Left lung (tissue), 14 donors: ENCODE data around the gene SERPINB4. TPM values are rescaled to one million over a fixed set of nuclear protein-coding genes. Genes with fewer than 3 reads are reported as not detected.
"Not testable (repeated sequence)": the region's sequence is repeated elsewhere in the genome, so short reads cannot be mapped to it uniquely, and the experiment has no call there.

Experiments
- ATAC-seq: fragments of 200-7000 bp; cut with Tn5 transposase; one replicate; pipeline ENCODE4 v1.9.1; 2020; ENCODE audit warnings: moderate library complexity
- DNase-seq, 4 donors: peaks; one replicate each; pipeline ENCODE4 v3.0.0-alpha.2; 2013 to 2020
- H3K27ac ChIP-seq, 2 donors: fragments of 200-600 bp; sonication (generic) in 1 of 2; one replicate each; pipeline versions ENCODE4 v1.5.0 to v1.8.0; 2020 to 2021
- H3K27me3 ChIP-seq, 2 donors: fragments of 200-600 bp; sonication (generic) in 1 of 2; one replicate each; pipeline versions ENCODE4 v1.5.0 to v1.8.0; 2020 to 2021
- H3K36me3 ChIP-seq, 2 donors: fragments of 200-600 bp; sonication (generic) in 1 of 2; one replicate each; pipeline versions ENCODE4 v1.5.0 to v1.8.0; 2020 to 2021
- H3K4me1 ChIP-seq, 2 donors: fragments of 200-600 bp; one replicate each; pipeline ENCODE4 v1.8.0; 2021
- H3K4me3 ChIP-seq, 2 donors: fragments of 200-600 bp; sonication (generic) in 1 of 2; one replicate each; pipeline versions ENCODE4 v1.5.0 to v1.8.0; 2020 to 2021; ENCODE audit warnings: mild to moderate bottlenecking in 1 of 2
- H3K9me3 ChIP-seq, 2 donors: fragments of 200-600 bp; sonication (generic) in 1 of 2; one replicate each; pipeline versions ENCODE4 v1.5.0 to v1.8.0; 2020 to 2021
- CTCF ChIP-seq, 2 donors: fragments of 200-600 bp; sonication (generic) in 1 of 2; IDR thresholded peaks; one replicate each; pipeline versions ENCODE4 v1.5.0 to v1.8.0; 2021; ENCODE audit warnings: antibody characterized with exemption in 2 of 2
- intact Hi-C, 2 donors: fragments of 100-400 bp; cut with DNase I; formaldehyde crosslinking; loops; one replicate each; pipeline versions ENCODE4 v1.11.2 to v1.14.2; 2022
- long read RNA-seq, 12 donors: library from polyadenylated mRNA in 2 of 12; unstranded in 2 of 12; transcript quantifications; one replicate each; pipeline ENCODE4 v2.0.0 and lab custom pipeline, GENCODE V29; 2019 to 2026
- polyA plus RNA-seq, 6 donors: library from polyadenylated mRNA; unstranded; fragments of 120-200 nt; gene quantifications; one replicate each; pipeline ENCODE4 v1.2.1, GENCODE V29; 2013; ENCODE audit not compliant: insufficient read length in 6 of 6
- total RNA-seq, 2 donors: library from RNA; stranded (reverse); fragmentation: NEBNext Ultra II Directional; extraction: Animal tissue kit (Norgen Biotek cat#: 25700); gene quantifications; one replicate each; pipeline ENCODE4 v1.2.1, GENCODE V29; 2021
- donor health status: DM: no; HTN: yes; CAD: no.
- donor health status: DM: no; HTN: no; CAD: no.

SERPINB4 gene
- total RNA-seq (under 1 TPM in 1 of 2 donors, not detected in 1; 0.42 TPM), polyA plus RNA-seq (not detected)
- long read RNA-seq, donor 1: 0 reads
- long read RNA-seq, donor 2: 0 reads
- long read RNA-seq, donor 3: 0 reads
- long read RNA-seq, donor 4: 0 reads
- long read RNA-seq, donor 5: 0 reads
- long read RNA-seq, donor 6: 0 reads
- long read RNA-seq, donor 7: 0 reads
- long read RNA-seq, donor 8: 0 reads
- long read RNA-seq, donor 9: 0 reads
- long read RNA-seq, donor 10: 0 reads
- long read RNA-seq, donor 11: 0 reads
- long read RNA-seq, donor 12: 0 reads

DNA sequence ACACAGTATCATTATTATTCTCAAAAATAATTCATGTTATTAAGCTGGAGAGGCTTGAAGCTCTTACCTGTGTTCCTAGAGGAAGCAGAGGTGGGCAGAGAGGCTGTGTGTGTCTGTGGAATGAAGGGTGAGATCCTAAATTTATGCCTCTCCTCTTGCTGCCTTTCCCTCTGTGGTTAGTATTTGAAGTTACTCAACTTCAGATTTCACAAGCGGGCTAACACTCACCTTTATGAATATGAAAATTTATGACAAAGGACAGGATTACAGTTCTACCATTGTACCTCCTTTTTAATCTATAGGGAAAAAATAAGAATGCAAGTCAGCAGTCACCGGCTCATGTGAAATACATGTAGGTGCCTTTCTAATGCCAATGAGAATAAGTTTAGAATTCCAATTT is at the start of gene SERPINB4:
Gene SERPINB4 (minus strand): TSS at position 115 of the 400 bp plus-strand sequence. CDS start 679 bp downstream, outside the sequence.
- H3K4me3 ChIP-seq, intact Hi-C loops, H3K9me3 ChIP-seq, ATAC-seq, H3K36me3 ChIP-seq, H3K27me3 ChIP-seq, H3K27ac ChIP-seq, DNase-seq, H3K4me1 ChIP-seq: not testable (repeated sequence)

- no peak for TF ChIP-seq CTCF (IDR thresholded peaks at IDR 0.05)
- DNase-seq (no peak), ATAC-seq (no peak)
- Histone ChIP-seq H3K36me3 (no peaks in the 10 kb centered on the region), H3K27ac (no peak overlapping the region), H3K27me3 (no peaks in the 10 kb centered on the region), H3K4me1 (no peaks in the 10 kb centered on the region), H3K4me3 (no peak overlapping the region), H3K9me3 (peaks cover 0 to 4% of the 10 kb centered on the region in 2 donors)
- intact Hi-C loops: no loop called here
Measured at GRCh38 chr18:63689064-63689463, 45.0 kb upstream of the SERPINB4 start.

DNA sequence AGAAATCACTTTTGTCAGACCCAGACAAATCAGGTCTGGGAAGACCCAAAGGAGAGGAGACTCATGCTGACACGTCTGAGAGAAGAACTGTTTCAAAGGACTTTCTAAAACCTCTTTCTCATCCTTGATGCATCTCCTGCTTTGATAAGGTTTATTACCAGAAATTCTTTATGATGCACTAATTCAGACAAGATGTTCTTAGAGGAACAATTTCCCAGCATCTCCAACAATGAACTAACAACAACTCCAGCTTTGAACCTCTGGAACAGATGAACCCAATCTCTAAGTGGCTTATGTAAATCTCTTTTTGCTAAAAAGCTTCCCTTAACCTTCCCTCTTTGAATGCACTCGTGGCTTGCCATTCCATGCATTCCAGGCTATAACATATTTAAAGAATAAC is 42.8 kb upstream of the SERPINB4 start:
- Histone ChIP-seq H3K36me3 (no peaks in the 10 kb centered on the region), H3K27me3 (no peaks in the 10 kb centered on the region), H3K4me1 (no peaks in the 10 kb centered on the region), H3K9me3 (peaks cover 0 to 4% of the 10 kb centered on the region in 2 donors), H3K4me3 (no peak overlapping the region), H3K27ac (no peak overlapping the region)
- DNase-seq (no peak), ATAC-seq (no peak)
- intact Hi-C loops: no loop called here
- no peak for TF ChIP-seq CTCF (IDR thresholded peaks at IDR 0.05)

DNA sequence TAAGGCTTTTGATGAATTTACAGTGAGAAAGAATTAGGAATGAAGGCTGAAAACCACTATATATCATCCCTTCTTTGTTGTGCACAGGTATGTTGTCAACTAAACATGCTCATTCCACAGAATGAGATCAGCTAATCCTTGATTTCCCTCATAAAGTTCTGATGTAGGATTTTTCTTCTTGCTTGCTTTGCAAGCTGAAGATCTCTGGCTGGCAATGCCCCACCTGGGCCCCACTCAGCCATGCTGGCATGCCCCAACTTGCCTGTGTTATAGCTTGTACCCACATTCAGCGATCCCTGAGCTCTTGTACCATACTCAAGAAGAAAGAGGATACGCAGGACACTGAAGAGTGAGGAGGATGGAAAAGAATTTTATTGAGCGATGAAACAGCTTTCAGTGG is 40.7 kb upstream of the SERPINB4 start:
- H3K27me3 ChIP-seq: no peaks in the 10 kb centered on the region
- no peaks in the 10 kb centered on the region for H3K9me3 ChIP-seq
- intact Hi-C loops: no loop called here
- H3K27ac ChIP-seq: no peak overlapping the region
- no peak for DNase-seq
- H3K4me1 ChIP-seq: no peaks in the 10 kb centered on the region
- TF ChIP-seq CTCF (IDR thresholded peaks at IDR 0.05): no peak
- H3K36me3 ChIP-seq: no peaks in the 10 kb centered on the region
- ATAC-seq: no peak
- no peak overlapping the region for H3K4me3 ChIP-seq

GRCh38 chr18:63683890-63684289 is 39.8 kb upstream of the SERPINB4 start:
- Histone ChIP-seq H3K27ac (no peak overlapping the region), H3K9me3 (no peaks in the 10 kb centered on the region), H3K4me1 (no peaks in the 10 kb centered on the region), H3K27me3 (no peaks in the 10 kb centered on the region), H3K4me3 (no peak overlapping the region), H3K36me3 (no peaks in the 10 kb centered on the region)
- ATAC-seq (no peak), DNase-seq (no peak)
- no peak for TF ChIP-seq CTCF (IDR thresholded peaks at IDR 0.05)
- intact Hi-C loops: no loop called here

GRCh38 chr18:63683152-63683551 is 39.1 kb upstream of the SERPINB4 start:
- Histone ChIP-seq H3K4me3 (no peak overlapping the region), H3K9me3 (no peaks in the 10 kb centered on the region), H3K4me1 (no peaks in the 10 kb centered on the region), H3K27ac (no peak overlapping the region), H3K36me3 (no peaks in the 10 kb centered on the region), H3K27me3 (no peaks in the 10 kb centered on the region)
- ATAC-seq: peak; percentile 98
- TF ChIP-seq CTCF (IDR thresholded peaks at IDR 0.05): no peak
- intact Hi-C loops: no loop called here
- DNase-seq: peak in 1 of 4 donors; percentile 18
